DND-41 (cell line): ENCODE measurements around the gene VAMP1.
A peak's percentile ranks its signal among the peaks of the same experiment; 100 is the strongest.

Experiments
- ATAC-seq: fragments of 200-7000 bp; cut with Tn5 transposase; 3 replicates; pipeline ENCODE4 v1.9.1; 2021; ENCODE audit warnings: low read depth; ENCODE audit not compliant: insufficient read depth
- DNase-seq: peaks from one replicate; pipeline ENCODE4 v3.0.0-alpha.2; 2020
- H2AFZ ChIP-seq: 2 replicates; pipeline ENCODE4 v1.6.0; 2012; ENCODE audit warnings: low read depth, low read length
- H3K27ac ChIP-seq: 2 replicates; pipeline ENCODE4 v1.5.1; 2012; ENCODE audit warnings: low read length, inconsistent platforms
- H3K27me3 ChIP-seq: fragments of 200-600 bp; sonication (generic); 2 replicates; pipeline ENCODE4 v1.6.0; 2012; ENCODE audit warnings: low read length, mild to moderate bottlenecking, inconsistent platforms; ENCODE audit not compliant: insufficient read depth, poor library complexity
- H3K36me3 ChIP-seq: 2 replicates; pipeline ENCODE4 v1.5.1; 2012; ENCODE audit warnings: low read length, inconsistent platforms; ENCODE audit not compliant: insufficient read depth
- H3K4me1 ChIP-seq: 2 replicates; pipeline ENCODE4 v1.5.1; 2012; ENCODE audit warnings: mild to moderate bottlenecking, low read length; ENCODE audit not compliant: insufficient read depth
- H3K4me2 ChIP-seq: 2 replicates; pipeline ENCODE4 v1.6.0; 2012; ENCODE audit warnings: mild to moderate bottlenecking, moderate library complexity, low read length, inconsistent platforms; ENCODE audit not compliant: insufficient read depth
- H3K4me3 ChIP-seq, 2 experiments: fragments of 200-600 bp in 1 of 2; shearing (Covaris generic) in 1 of 2; 2 replicates each; pipeline ENCODE4 v1.5.1; 2012 to 2016; ENCODE audit warnings: inconsistent platforms in 2 of 2, low read length in 2 of 2, mild to moderate bottlenecking in 2 of 2, low read depth in 1 of 2, moderate library complexity in 1 of 2
- H3K79me2 ChIP-seq: 2 replicates; pipeline ENCODE4 v1.6.0; 2012; ENCODE audit warnings: low read length, inconsistent platforms; ENCODE audit not compliant: insufficient read depth
- H3K9ac ChIP-seq: 2 replicates; pipeline ENCODE4 v1.6.0; 2012; ENCODE audit warnings: low read depth, mild to moderate bottlenecking, inconsistent platforms, low read length, moderate library complexity
- H3K9me3 ChIP-seq: 2 replicates; pipeline ENCODE4 v1.5.1; 2012; ENCODE audit warnings: low read length, moderate library complexity, mild to moderate bottlenecking, inconsistent platforms; ENCODE audit not compliant: insufficient read depth, severe bottlenecking
- H4K20me1 ChIP-seq: 2 replicates; pipeline ENCODE4 v1.6.0; 2012; ENCODE audit warnings: low read length; ENCODE audit not compliant: insufficient read depth
- CTCF ChIP-seq: IDR thresholded peaks from 2 replicates; pipeline ENCODE4 v1.5.1; 2012; ENCODE audit warnings: borderline replicate concordance, low read length, moderate library complexity, mild to moderate bottlenecking; ENCODE audit not compliant: poor library complexity, severe bottlenecking; ENCODE audit errors: extremely low read depth
- EZH2 ChIP-seq: IDR thresholded peaks from 3 replicates; pipeline ENCODE4 v1.6.1; 2012; ENCODE audit warnings: borderline replicate concordance, low read depth, mild to moderate bottlenecking, moderate library complexity, low read length, inconsistent platforms; ENCODE audit not compliant: severe bottlenecking

Gene VAMP1

GRCh38 chr12:6466184-6466573, 4.3 kb downstream of the VAMP1 start:
- Histone ChIP-seq H3K36me3 (peaks cover 51% of the 10 kb centered on the region), H3K9me3 (no peaks in the 10 kb centered on the region), H3K9ac (no peak overlapping the region), H3K4me2 (no peak overlapping the region), H3K27ac (no peak overlapping the region), H3K79me2 (peaks cover 55% of the 10 kb centered on the region), H3K27me3 (no peaks in the 10 kb centered on the region), H3K4me3 (no peak overlapping the region), H3K4me1 (peaks cover 67% of the 10 kb centered on the region), H4K20me1 (no peaks in the 10 kb centered on the region; the same call in 1 of the 2 replicates), H2AFZ (no peak overlapping the region)
- DNase-seq (no peak), ATAC-seq (no peak)
- TF ChIP-seq EZH2: no peak
- TF ChIP-seq CTCF: no peak

GRCh38 chr12:6465467-6466183, 4.9 kb downstream of the VAMP1 start:
- H3K9ac ChIP-seq: no peak overlapping the region
- H3K4me3 ChIP-seq: no peak overlapping the region
- no peak overlapping the region for H2AFZ ChIP-seq
- H3K36me3 ChIP-seq: peaks cover 56% of the 10 kb centered on the region
- no peaks in the 10 kb centered on the region for H3K9me3 ChIP-seq
- peaks cover 55% of the 10 kb centered on the region for H3K79me2 ChIP-seq
- ATAC-seq (no peak), DNase-seq (peak; percentile 59)
- no peak overlapping the region for H3K4me2 ChIP-seq
- H3K4me1 ChIP-seq: peaks cover 70% of the 10 kb centered on the region
- peak; percentile 89 for TF ChIP-seq CTCF
- no peak for TF ChIP-seq EZH2
- H3K27ac ChIP-seq: no peak overlapping the region
- H4K20me1 ChIP-seq: no peaks in the 10 kb centered on the region; the same call in 1 of the 2 replicates
- H3K27me3 ChIP-seq: no peaks in the 10 kb centered on the region

GRCh38 chr12:6464531-6464930, 5.9 kb downstream of the VAMP1 start:
- no peaks in the 10 kb centered on the region; the same call in 1 of the 2 replicates for H4K20me1 ChIP-seq
- H3K4me1 ChIP-seq: peaks cover 73% of the 10 kb centered on the region
- H3K27me3 ChIP-seq: no peaks in the 10 kb centered on the region
- peaks cover 47% of the 10 kb centered on the region for H3K79me2 ChIP-seq
- H3K4me3 ChIP-seq: no peak overlapping the region
- H3K9ac ChIP-seq: no peak overlapping the region
- DNase-seq: no peak
- TF ChIP-seq EZH2 (no peak), CTCF (no peak)
- peak overlapping the region; percentile 96 for H3K27ac ChIP-seq
- no peaks in the 10 kb centered on the region for H3K9me3 ChIP-seq
- H3K36me3 ChIP-seq: peaks cover 66% of the 10 kb centered on the region
- no peak for ATAC-seq
- H3K4me2 ChIP-seq: no peak overlapping the region
- no peak overlapping the region for H2AFZ ChIP-seq
